ENCODE data around the gene SDS. TPM values are rescaled to one million over a fixed set of nuclear protein-coding genes. Genes with fewer than 3 reads are reported as not detected.

Gene SDS
- total and polyA plus RNA-seq, 2 donors (not counting 3 experiments of a cell fraction or from before 2014, with no cell fraction given): not detected

GRCh38 chr12:113400362-113400761 is 3.3 kb downstream of the SDS start:
- Histone ChIP-seq H3K4me1 (ENCODE audit: control insufficient read depth, extremely low read depth, insufficient read depth, low read length) (no peaks in the 10 kb centered on the region), H3K27me3 (ENCODE audit: control insufficient read depth in 2 of 2, insufficient read depth in 2 of 2, low read length in 2 of 2) (peaks cover 0 to 3% of the 10 kb centered on the region in 2 experiments), H3K27ac (ENCODE audit: insufficient read depth, low read depth, low read length) (no peak overlapping the region), H3K4me2 (ENCODE audit: insufficient read depth, low read length) (no peak overlapping the region), H3K36me3 (ENCODE audit: control insufficient read depth in 2 of 2, extremely low read depth in 1 of 2, insufficient read depth in 2 of 2, low read length in 2 of 2) (no peaks in the 10 kb centered on the region), H4K20me1 (replicated peaks; ENCODE audit: control insufficient read depth, extremely low read depth, insufficient read depth, low read length) (no peaks in the 10 kb centered on the region), H3K9ac (replicated peaks; ENCODE audit: extremely low read depth, insufficient read depth, low read length) (no peak overlapping the region), H3K9me3 (replicated peaks; ENCODE audit: control insufficient read depth, insufficient read depth, low read length) (no peaks in the 10 kb centered on the region), H3K79me2 (ENCODE audit: control insufficient read depth, insufficient read depth, low read length) (no peaks in the 10 kb centered on the region), H2AFZ (ENCODE audit: low read depth, low read length) (no peak overlapping the region), H3K9me1 (replicated peaks; ENCODE audit: control insufficient read depth, extremely low read depth, insufficient read depth, low read length) (no peaks in the 10 kb centered on the region), H3K4me3 (replicated peaks in 1 of 3; ENCODE audit: insufficient read depth in 1 of 3, low read depth in 1 of 3, low read length in 3 of 3) (no peak overlapping the region)
- intact Hi-C loops (cut with micrococcal nuclease): no loop called here
- TF ChIP-seq POLR2AphosphoS5 (IDR thresholded peaks at IDR 0.05; ENCODE audit: insufficient read depth, low read depth, low read length) (no peak), MAX (IDR thresholded peaks at IDR 0.05; ENCODE audit: insufficient read depth, insufficient read length) (no peak), EZH2 (IDR thresholded peaks at IDR 0.05; ENCODE audit: borderline replicate concordance, low read depth, low read length, severe bottlenecking) (no peak), JUN (IDR thresholded peaks at IDR 0.05; ENCODE audit: borderline replicate concordance, insufficient read depth, insufficient read length, low read depth) (no peak), FOS (IDR thresholded peaks at IDR 0.05; ENCODE audit: borderline replicate concordance, insufficient read depth, low read length) (no peak)
- no TSS peak for BruUV-seq (replicated peaks)
- ChIA-PET CTCF (interaction anchor here (1.2 kb wide), 1 partner anchor 25 kb away, joined by 5 read pairs; no protein-coding TSS in a partner anchor), POLR2A (no interaction called here)
- dilution Hi-C loops (cut with MboI; ENCODE audit: extremely low pct_ligation_motif_present, low sequenced_read_pairs): no loop called here
- DNase-seq (ENCODE audit: low read depth, low spot score): no peak
- no peak for FAIRE-seq

- H3K9me1 ChIP-seq (replicated peaks; ENCODE audit: control insufficient read depth, extremely low read depth, insufficient read depth, low read length): no peaks in the 10 kb centered on the region
- no peak overlapping the region for H2AFZ ChIP-seq (ENCODE audit: low read depth, low read length)
- no peaks in the 10 kb centered on the region for H4K20me1 ChIP-seq (replicated peaks; ENCODE audit: control insufficient read depth, extremely low read depth, insufficient read depth, low read length)
- FAIRE-seq (no peak), DNase-seq (ENCODE audit: low read depth, low spot score) (no peak)
- no peaks in the 10 kb centered on the region for H3K27me3 ChIP-seq (ENCODE audit: control insufficient read depth in 2 of 2, insufficient read depth in 2 of 2, low read length in 2 of 2)
- no TSS peak for BruUV-seq (replicated peaks)
- no peaks in the 10 kb centered on the region for H3K4me1 ChIP-seq (ENCODE audit: control insufficient read depth, extremely low read depth, insufficient read depth, low read length)
- H3K27ac ChIP-seq (ENCODE audit: insufficient read depth, low read depth, low read length): no peak overlapping the region
- TF ChIP-seq EZH2 (IDR thresholded peaks at IDR 0.05; ENCODE audit: borderline replicate concordance, low read depth, low read length, severe bottlenecking) (no peak), JUN (IDR thresholded peaks at IDR 0.05; ENCODE audit: borderline replicate concordance, insufficient read depth, insufficient read length, low read depth) (no peak), POLR2A (IDR thresholded peaks at IDR 0.05; ENCODE audit: low read depth, low read length) (no peak), MYC (IDR thresholded peaks at IDR 0.05; ENCODE audit: low read depth, low read length) (no peak), POLR2AphosphoS5 (IDR thresholded peaks at IDR 0.05; ENCODE audit: insufficient read depth, low read depth, low read length) (no peak), FOS (IDR thresholded peaks at IDR 0.05; ENCODE audit: borderline replicate concordance, insufficient read depth, low read length) (no peak), CTCF (IDR thresholded peaks at IDR 0.05; ENCODE audit: extremely low read depth in 1 of 2, insufficient read depth in 1 of 2, low read depth in 1 of 2, low read length in 2 of 2) (no peak), MAX (IDR thresholded peaks at IDR 0.05; ENCODE audit: insufficient read depth, insufficient read length) (no peak), GATA2 (IDR thresholded peaks at IDR 0.05; ENCODE audit: insufficient read depth, insufficient read length, low read depth, low read length) (no peak)
- intact Hi-C loops (cut with micrococcal nuclease): no loop called here
- CTCF ChIA-PET: interaction anchor here (1.2 kb wide), 1 partner anchor 26 kb away, joined by 5 read pairs; no protein-coding TSS in a partner anchor
- POLR2A ChIA-PET: no interaction called here
- no peaks in the 10 kb centered on the region for H3K9me3 ChIP-seq (replicated peaks; ENCODE audit: control insufficient read depth, insufficient read depth, low read length)
- dilution Hi-C loops (cut with MboI; ENCODE audit: extremely low pct_ligation_motif_present, low sequenced_read_pairs): no loop called here
- no peak overlapping the region for H3K4me3 ChIP-seq (replicated peaks in 1 of 3; ENCODE audit: insufficient read depth in 1 of 3, low read depth in 1 of 3, low read length in 3 of 3)
- no peaks in the 10 kb centered on the region for H3K36me3 ChIP-seq (ENCODE audit: control insufficient read depth in 2 of 2, extremely low read depth in 1 of 2, insufficient read depth in 2 of 2, low read length in 2 of 2)
- H3K9ac ChIP-seq (replicated peaks; ENCODE audit: extremely low read depth, insufficient read depth, low read length): no peak overlapping the region
- no peak overlapping the region for H3K4me2 ChIP-seq (ENCODE audit: insufficient read depth, low read length)
- no peaks in the 10 kb centered on the region for H3K79me2 ChIP-seq (ENCODE audit: control insufficient read depth, insufficient read depth, low read length)
Observed at GRCh38 chr12:113399490-113399889, 4.2 kb downstream of the SDS start.
